ENCODE measurements around the gene EFCAB11. TPM values are rescaled to one million over a fixed set of nuclear protein-coding genes. Genes with fewer than 3 reads are reported as not detected.

Gene EFCAB11
- total and polyA plus RNA-seq, 4 donors, result 3.4 to 8.8 (median 6.3) TPM

GRCh38 chr14:89960914-89961313 is 6.4 kb upstream of the EFCAB11 start:
- Histone ChIP-seq H3K9me3 (ENCODE audit: control insufficient read depth, low read length) (no peaks in the 10 kb centered on the region), H3K27ac (ENCODE audit: low read depth in 1 of 2, low read length in 2 of 2) (no peak overlapping the region), H3K4me1 (ENCODE audit: control insufficient read depth in 1 of 2, insufficient read depth in 2 of 2, low read length in 2 of 2) (peaks cover 0 to 5% of the 10 kb centered on the region in 2 donors), H3K4me3 (ENCODE audit: low read length in 2 of 2) (no peak overlapping the region), H3K36me3 (ENCODE audit: control insufficient read depth in 1 of 2, insufficient read depth in 2 of 2, low read length in 1 of 2) (peaks cover 0 to 3% of the 10 kb centered on the region in 2 donors), H3K27me3 (ENCODE audit: control insufficient read depth in 1 of 2, insufficient read depth in 2 of 2, low read length in 1 of 2) (no peaks in the 10 kb centered on the region)
- 83% methylated on average over 3 of the region's 3 CpGs for WGBS, 2 donors
- DNase-seq (no peak), ATAC-seq (ENCODE audit: low FRiP score) (no peak)
- intact Hi-C loops (cut with DNase I), result no loop called here

- intact Hi-C loops (cut with DNase I), result no loop called here
- ATAC-seq (ENCODE audit: low FRiP score), result no peak
- no peak overlapping the region for H3K4me3 ChIP-seq (ENCODE audit: low read length in 2 of 2)
- no peaks in the 10 kb centered on the region for H3K9me3 ChIP-seq (ENCODE audit: control insufficient read depth, low read length)
- no peaks in the 10 kb centered on the region for H3K27me3 ChIP-seq (ENCODE audit: control insufficient read depth in 1 of 2, insufficient read depth in 2 of 2, low read length in 1 of 2)
- DNase-seq, result no peak
- peaks cover 0 to 5% of the 10 kb centered on the region in 2 donors for H3K4me1 ChIP-seq (ENCODE audit: control insufficient read depth in 1 of 2, insufficient read depth in 2 of 2, low read length in 2 of 2)
- no peak overlapping the region for H3K27ac ChIP-seq (ENCODE audit: low read depth in 1 of 2, low read length in 2 of 2)
- H3K36me3 ChIP-seq (ENCODE audit: control insufficient read depth in 1 of 2, insufficient read depth in 2 of 2, low read length in 1 of 2), result peaks cover 0 to 3% of the 10 kb centered on the region in 2 donors
- WGBS, 2 donors, result 90% methylated on average over 3 of the region's 3 CpGs
Observed at GRCh38 chr14:89959853-89960445, 5.4 kb upstream of the EFCAB11 start.

DNA sequence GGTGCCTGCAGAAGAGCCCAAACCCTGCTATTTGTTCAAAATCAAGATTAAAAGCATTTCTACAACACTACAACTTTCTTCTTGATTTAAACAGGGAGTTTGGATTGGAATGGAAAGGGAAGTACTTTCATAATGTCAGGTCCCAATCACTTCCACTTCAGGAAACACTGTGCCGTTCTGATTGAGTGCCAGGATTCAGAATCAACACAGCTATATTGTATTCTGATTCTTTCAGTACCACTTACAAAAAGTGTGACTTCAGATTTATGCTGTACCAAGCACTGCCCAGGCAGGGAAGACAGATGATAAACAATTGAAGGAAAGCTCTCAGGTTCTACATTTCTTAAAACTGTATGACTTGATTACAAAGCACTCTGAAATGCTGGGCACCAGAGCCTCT is 4.4 kb upstream of the EFCAB11 start:
- peaks cover 0 to 3% of the 10 kb centered on the region in 2 donors for H3K36me3 ChIP-seq (ENCODE audit: control insufficient read depth in 1 of 2, insufficient read depth in 2 of 2, low read length in 1 of 2)
- DNase-seq (no peak), ATAC-seq (ENCODE audit: low FRiP score) (no peak)
- WGBS, 2 donors, result 79 to 81% methylated on average over 1 of the region's 1 CpG
- H3K4me1 ChIP-seq (ENCODE audit: control insufficient read depth in 1 of 2, insufficient read depth in 2 of 2, low read length in 2 of 2), result peaks cover 0 to 5% of the 10 kb centered on the region in 2 donors
- intact Hi-C loops (cut with DNase I), result no loop called here
- no peaks in the 10 kb centered on the region for H3K9me3 ChIP-seq (ENCODE audit: control insufficient read depth, low read length)
- no peak overlapping the region for H3K27ac ChIP-seq (ENCODE audit: low read depth in 1 of 2, low read length in 2 of 2)
- H3K4me3 ChIP-seq (ENCODE audit: low read length in 2 of 2), result no peak overlapping the region
- no peaks in the 10 kb centered on the region for H3K27me3 ChIP-seq (ENCODE audit: control insufficient read depth in 1 of 2, insufficient read depth in 2 of 2, low read length in 1 of 2)

GRCh38 chr14:89957791-89958190 is 3.3 kb upstream of the EFCAB11 start:
- intact Hi-C loops (cut with DNase I), result no loop called here
- Histone ChIP-seq H3K9me3 (ENCODE audit: control insufficient read depth, low read length) (no peaks in the 10 kb centered on the region), H3K4me3 (ENCODE audit: low read length in 2 of 2) (no peak overlapping the region), H3K27ac (ENCODE audit: low read depth in 1 of 2, low read length in 2 of 2) (no peak overlapping the region), H3K27me3 (ENCODE audit: control insufficient read depth in 1 of 2, insufficient read depth in 2 of 2, low read length in 1 of 2) (no peaks in the 10 kb centered on the region), H3K36me3 (ENCODE audit: control insufficient read depth in 1 of 2, insufficient read depth in 2 of 2, low read length in 1 of 2) (peaks cover 0 to 3% of the 10 kb centered on the region in 2 donors), H3K4me1 (ENCODE audit: control insufficient read depth in 1 of 2, insufficient read depth in 2 of 2, low read length in 2 of 2) (peaks cover 0 to 5% of the 10 kb centered on the region in 2 donors)
- no peak for DNase-seq
- no peak for ATAC-seq (ENCODE audit: low FRiP score)
- 94% methylated on average over 8 of the region's 8 CpGs for WGBS, 2 donors

- DNase-seq (no peak), ATAC-seq (ENCODE audit: low FRiP score) (no peak)
- H3K27ac ChIP-seq (ENCODE audit: low read depth in 1 of 2, low read length in 2 of 2), result no peak overlapping the region
- H3K4me3 ChIP-seq (ENCODE audit: low read length in 2 of 2), result no peak overlapping the region
- 88 to 92% methylated on average over 1 of the region's 1 CpG for WGBS, 2 donors
- peaks cover 0 to 5% of the 10 kb centered on the region in 2 donors for H3K4me1 ChIP-seq (ENCODE audit: control insufficient read depth in 1 of 2, insufficient read depth in 2 of 2, low read length in 2 of 2)
- intact Hi-C loops (cut with DNase I), result no loop called here
- no peaks in the 10 kb centered on the region for H3K9me3 ChIP-seq (ENCODE audit: control insufficient read depth, low read length)
- no peaks in the 10 kb centered on the region for H3K27me3 ChIP-seq (ENCODE audit: control insufficient read depth in 1 of 2, insufficient read depth in 2 of 2, low read length in 1 of 2)
- H3K36me3 ChIP-seq (ENCODE audit: control insufficient read depth in 1 of 2, insufficient read depth in 2 of 2, low read length in 1 of 2), result peaks cover 0 to 3% of the 10 kb centered on the region in 2 donors
Observed at GRCh38 chr14:89957376-89957775, 2.8 kb upstream of the EFCAB11 start.

DNA sequence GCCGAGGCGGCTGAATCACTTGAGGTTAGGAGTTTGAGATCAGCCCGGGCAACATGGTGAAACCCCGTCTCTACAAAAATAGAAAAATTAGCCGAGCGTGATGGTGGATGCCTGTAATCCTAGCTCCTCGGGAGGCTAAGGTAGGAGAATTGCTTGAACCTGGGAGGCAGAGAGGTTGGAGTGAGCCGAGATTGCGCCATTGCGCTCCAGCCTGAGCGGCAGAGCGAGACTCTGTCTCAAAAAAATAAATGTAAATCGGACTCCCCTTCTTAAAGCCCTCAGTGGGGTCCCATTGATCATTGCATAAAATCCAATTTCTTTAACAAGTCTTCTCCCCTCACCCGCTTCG is 2.1 kb upstream of the EFCAB11 start:
- ATAC-seq (ENCODE audit: low FRiP score) (no peak), DNase-seq (no peak)
- 28 to 36% methylated on average over 15 of the region's 15 CpGs for WGBS, 2 donors
- peaks cover 0 to 3% of the 10 kb centered on the region in 2 donors for H3K36me3 ChIP-seq (ENCODE audit: control insufficient read depth in 1 of 2, insufficient read depth in 2 of 2, low read length in 1 of 2)
- H3K4me3 ChIP-seq (ENCODE audit: low read length in 2 of 2), result peak overlapping the region; percentile 51 to 91
- H3K27me3 ChIP-seq (ENCODE audit: control insufficient read depth in 1 of 2, insufficient read depth in 2 of 2, low read length in 1 of 2), result no peaks in the 10 kb centered on the region
- no peaks in the 10 kb centered on the region for H3K9me3 ChIP-seq (ENCODE audit: control insufficient read depth, low read length)
- H3K27ac ChIP-seq (ENCODE audit: low read depth in 1 of 2, low read length in 2 of 2), result peak overlapping the region in 1 of 2 donors; percentile 85
- H3K4me1 ChIP-seq (ENCODE audit: control insufficient read depth in 1 of 2, insufficient read depth in 2 of 2, low read length in 2 of 2), result peaks cover 0 to 5% of the 10 kb centered on the region in 2 donors
- intact Hi-C loops (cut with DNase I), result no loop called here

GRCh38 chr14:89955745-89956660 is 1.5 kb upstream of the EFCAB11 start, which contains the start of gene TDP1:
TDP1 (plus strand) TSS chr14:89955927; CDS start chr14:89963115, 7,188 bp downstream.
- Histone ChIP-seq H3K4me3 (ENCODE audit: low read length in 2 of 2) (peak within 1 kb of the TSS; percentile 71 to 91), H3K27ac (ENCODE audit: low read depth in 1 of 2, low read length in 2 of 2) (peak within 1 kb of the TSS; percentile 4 to 85), H3K36me3 (ENCODE audit: control insufficient read depth in 1 of 2, insufficient read depth in 2 of 2, low read length in 1 of 2) (peaks cover 0 to 3% of the 10 kb centered on the region in 2 donors), H3K4me1 (ENCODE audit: control insufficient read depth in 1 of 2, insufficient read depth in 2 of 2, low read length in 2 of 2) (peaks cover 0 to 5% of the 10 kb centered on the region in 2 donors), H3K27me3 (ENCODE audit: control insufficient read depth in 1 of 2, insufficient read depth in 2 of 2, low read length in 1 of 2) (no peaks in the 10 kb centered on the region), H3K9me3 (ENCODE audit: control insufficient read depth, low read length) (no peaks in the 10 kb centered on the region)
- ATAC-seq (ENCODE audit: low FRiP score) (peak; percentile 96), DNase-seq (peak; percentile 98 to 99)
- WGBS, 2 donors, result 0% methylated on average over 79 to 84 of the region's 84 CpGs
- intact Hi-C loops (cut with DNase I), result no loop called here

DNA sequence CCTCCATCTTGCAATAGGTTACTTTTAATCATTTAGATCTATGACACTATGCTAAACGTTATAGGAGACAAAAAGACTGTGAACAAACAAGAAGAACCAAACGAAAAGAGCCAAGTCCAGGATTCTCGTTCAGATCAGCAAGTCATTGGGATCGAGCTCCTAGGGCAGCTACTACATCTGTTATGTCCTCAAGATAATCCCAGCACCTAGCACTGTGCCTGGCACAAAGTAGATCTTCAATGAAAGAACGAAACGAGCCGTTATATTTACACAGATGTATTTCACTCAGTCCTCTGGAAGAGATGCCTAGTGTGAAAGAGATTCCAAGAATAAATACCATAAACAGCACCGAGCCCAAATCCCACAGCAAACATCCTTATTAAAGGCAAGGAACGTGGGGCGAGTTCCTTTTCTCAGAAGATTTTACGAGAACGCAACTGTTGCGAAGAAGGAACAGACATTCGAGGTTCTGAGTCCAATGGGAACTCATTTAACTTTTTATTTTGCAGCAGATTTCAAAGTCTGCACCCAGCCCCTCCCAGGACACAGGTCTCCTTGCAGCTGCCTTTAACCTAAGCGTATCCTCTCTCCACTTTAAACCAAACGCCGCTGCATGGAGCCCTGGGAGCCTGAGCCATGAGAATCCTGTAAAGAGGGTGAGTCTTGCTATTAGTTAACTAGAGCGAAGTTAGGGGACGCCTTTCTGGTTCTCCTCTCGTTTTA is 653 bp upstream of the EFCAB11 start:
- peak overlapping the region; percentile 66 to 71 for H3K4me3 ChIP-seq (ENCODE audit: low read length in 2 of 2)
- ATAC-seq (ENCODE audit: low FRiP score) (peak; percentile 53), DNase-seq (peak in 1 of 2 donors; percentile 49)
- H3K27me3 ChIP-seq (ENCODE audit: control insufficient read depth in 1 of 2, insufficient read depth in 2 of 2, low read length in 1 of 2), result no peaks in the 10 kb centered on the region
- no peaks in the 10 kb centered on the region for H3K9me3 ChIP-seq (ENCODE audit: control insufficient read depth, low read length)
- H3K36me3 ChIP-seq (ENCODE audit: control insufficient read depth in 1 of 2, insufficient read depth in 2 of 2, low read length in 1 of 2), result peaks cover 1 to 3% of the 10 kb centered on the region in 2 donors
- peaks cover 0 to 5% of the 10 kb centered on the region in 2 donors for H3K4me1 ChIP-seq (ENCODE audit: control insufficient read depth in 1 of 2, insufficient read depth in 2 of 2, low read length in 2 of 2)
- peak overlapping the region in 1 of 2 donors; percentile 70 for H3K27ac ChIP-seq (ENCODE audit: low read depth in 1 of 2, low read length in 2 of 2)
- intact Hi-C loops (cut with DNase I), result no loop called here
- WGBS, 2 donors, result 0 to 1% methylated on average over 20 of the region's 20 CpGs
